Type B pancreatic cell (in vitro differentiated cells): ENCODE data around the gene TMIGD3. TPM values are rescaled to one million over a fixed set of nuclear protein-coding genes. Genes with fewer than 3 reads are reported as not detected.

Source experiments
- DNase-seq: peaks from one replicate; pipeline ENCODE4 v3.0.0; 2021; ENCODE audit warnings: mixed read lengths; ENCODE audit not compliant: unreplicated experiment; ENCODE audit errors: extremely low spot score
- H3K27ac Mint-ChIP-seq: 2 replicates; pipeline ENCODE4 v1.8.0; 2021; ENCODE audit warnings: mild to moderate bottlenecking, mixed read lengths
- H3K27me3 Mint-ChIP-seq: 2 replicates; pipeline ENCODE4 v1.8.0; 2021; ENCODE audit warnings: mixed read lengths
- H3K36me3 Mint-ChIP-seq: 2 replicates; pipeline ENCODE4 v1.8.0; 2021; ENCODE audit warnings: mixed read lengths
- H3K4me1 Mint-ChIP-seq: one replicate; pipeline ENCODE4 v1.8.0; 2021; ENCODE audit warnings: mixed read lengths; ENCODE audit not compliant: unreplicated experiment
- H3K4me3 Mint-ChIP-seq: 2 replicates; pipeline ENCODE4 v1.8.0; 2021; ENCODE audit warnings: mild to moderate bottlenecking, mixed read lengths
- H3K9me3 Mint-ChIP-seq: 2 replicates; pipeline ENCODE4 v1.8.0; 2021; ENCODE audit warnings: mixed read lengths
- total RNA-seq: library from RNA; stranded (reverse); gene quantifications from 2 replicates; pipeline ENCODE4 v1.2.1, GENCODE V29; 2021; ENCODE audit warnings: low replicate concordance
- TF ChIP-seq, protein P1 (sequence below): fragments of 200-600 bp; sonication (generic); conservative IDR thresholded peaks from 2 replicates; pipeline ENCODE4 v1.5.0; 2021; ENCODE audit warnings: antibody characterized with exemption, mild to moderate bottlenecking

The TMIGD3 gene
- total RNA-seq, 1 donor from 2014 or later = not detected

DNA sequence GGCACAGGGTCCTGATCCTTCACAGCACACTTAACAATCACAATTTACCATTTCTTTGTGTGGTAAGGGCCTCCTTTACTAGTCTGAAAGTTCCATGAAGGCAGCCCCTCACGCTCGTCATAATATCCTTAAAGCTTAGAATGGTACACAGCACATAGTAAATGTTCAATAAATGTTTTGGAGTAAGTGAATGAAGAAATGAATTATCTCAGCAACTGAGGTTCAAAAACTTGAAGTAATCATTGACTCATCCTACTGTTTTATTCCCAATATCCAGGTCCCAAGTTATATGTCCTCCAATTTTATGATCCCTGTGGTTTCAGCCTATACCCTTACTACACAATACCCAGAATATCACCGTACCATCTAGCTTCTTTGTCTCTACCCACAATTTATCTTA, 31.9 kb downstream of the TMIGD3 start:
- Mint-ChIP-seq H3K9me3 (no peaks in the 10 kb centered on the region), H3K4me1 (no peaks in the 10 kb centered on the region), H3K36me3 (peaks cover 5% of the 10 kb centered on the region), H3K27ac (no peak overlapping the region), H3K4me3 (no peak overlapping the region), H3K27me3 (no peaks in the 10 kb centered on the region)
- no peak for DNase-seq
- TF ChIP-seq, protein P1, sequence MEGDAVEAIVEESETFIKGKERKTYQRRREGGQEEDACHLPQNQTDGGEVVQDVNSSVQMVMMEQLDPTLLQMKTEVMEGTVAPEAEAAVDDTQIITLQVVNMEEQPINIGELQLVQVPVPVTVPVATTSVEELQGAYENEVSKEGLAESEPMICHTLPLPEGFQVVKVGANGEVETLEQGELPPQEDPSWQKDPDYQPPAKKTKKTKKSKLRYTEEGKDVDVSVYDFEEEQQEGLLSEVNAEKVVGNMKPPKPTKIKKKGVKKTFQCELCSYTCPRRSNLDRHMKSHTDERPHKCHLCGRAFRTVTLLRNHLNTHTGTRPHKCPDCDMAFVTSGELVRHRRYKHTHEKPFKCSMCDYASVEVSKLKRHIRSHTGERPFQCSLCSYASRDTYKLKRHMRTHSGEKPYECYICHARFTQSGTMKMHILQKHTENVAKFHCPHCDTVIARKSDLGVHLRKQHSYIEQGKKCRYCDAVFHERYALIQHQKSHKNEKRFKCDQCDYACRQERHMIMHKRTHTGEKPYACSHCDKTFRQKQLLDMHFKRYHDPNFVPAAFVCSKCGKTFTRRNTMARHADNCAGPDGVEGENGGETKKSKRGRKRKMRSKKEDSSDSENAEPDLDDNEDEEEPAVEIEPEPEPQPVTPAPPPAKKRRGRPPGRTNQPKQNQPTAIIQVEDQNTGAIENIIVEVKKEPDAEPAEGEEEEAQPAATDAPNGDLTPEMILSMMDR = no peak

DNA sequence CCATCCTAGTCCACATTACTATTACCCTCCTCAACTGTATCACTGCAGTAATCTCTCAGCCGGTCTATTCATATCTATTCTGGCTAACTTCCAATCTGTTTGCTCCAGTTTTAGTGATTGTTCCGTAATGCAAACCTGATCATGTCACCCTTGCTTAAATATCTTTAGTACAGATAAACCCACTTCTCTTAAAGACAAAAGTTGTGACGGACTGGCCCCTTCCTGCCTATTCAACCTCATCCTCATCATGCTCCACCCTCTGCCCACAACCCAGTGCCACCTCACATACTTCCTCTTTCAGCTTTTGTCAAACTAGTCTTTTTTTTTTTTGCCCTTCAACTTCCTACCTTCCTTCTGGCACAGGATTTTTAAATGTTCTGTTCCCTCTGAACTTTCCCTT, 32.4 kb downstream of the TMIGD3 start:
- Mint-ChIP-seq H3K27ac (no peak overlapping the region), H3K4me3 (no peak overlapping the region), H3K36me3 (peaks cover 5% of the 10 kb centered on the region), H3K27me3 (no peaks in the 10 kb centered on the region), H3K4me1 (no peaks in the 10 kb centered on the region), H3K9me3 (no peaks in the 10 kb centered on the region)
- TF ChIP-seq, protein P1 = no peak
- no peak for DNase-seq

DNA sequence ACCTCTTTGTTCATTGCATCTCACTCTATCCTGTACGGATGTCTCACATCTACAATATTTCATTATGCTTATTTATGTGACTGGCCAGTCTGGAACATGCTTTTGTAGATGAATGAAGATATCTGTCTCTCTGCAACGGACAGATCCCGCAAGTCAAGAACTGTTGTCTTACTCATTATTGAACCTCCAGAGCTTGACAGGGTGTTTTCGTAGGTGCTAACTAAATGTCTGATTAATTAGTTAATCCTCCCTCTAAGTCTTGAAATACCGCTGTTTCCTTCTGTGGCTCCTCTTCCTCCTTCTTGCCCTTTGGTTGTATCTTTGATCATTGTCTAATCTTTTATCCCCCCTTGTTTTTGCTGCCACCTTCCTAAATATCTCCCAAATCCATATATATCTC, 32.8 kb downstream of the TMIGD3 start:
- no peak for DNase-seq
- H3K4me3 Mint-ChIP-seq = no peak overlapping the region
- no peaks in the 10 kb centered on the region for H3K9me3 Mint-ChIP-seq
- H3K27ac Mint-ChIP-seq = no peak overlapping the region
- H3K27me3 Mint-ChIP-seq = no peaks in the 10 kb centered on the region
- H3K4me1 Mint-ChIP-seq = no peaks in the 10 kb centered on the region
- TF ChIP-seq, protein P1 = no peak
- H3K36me3 Mint-ChIP-seq = peaks cover 5% of the 10 kb centered on the region

DNA sequence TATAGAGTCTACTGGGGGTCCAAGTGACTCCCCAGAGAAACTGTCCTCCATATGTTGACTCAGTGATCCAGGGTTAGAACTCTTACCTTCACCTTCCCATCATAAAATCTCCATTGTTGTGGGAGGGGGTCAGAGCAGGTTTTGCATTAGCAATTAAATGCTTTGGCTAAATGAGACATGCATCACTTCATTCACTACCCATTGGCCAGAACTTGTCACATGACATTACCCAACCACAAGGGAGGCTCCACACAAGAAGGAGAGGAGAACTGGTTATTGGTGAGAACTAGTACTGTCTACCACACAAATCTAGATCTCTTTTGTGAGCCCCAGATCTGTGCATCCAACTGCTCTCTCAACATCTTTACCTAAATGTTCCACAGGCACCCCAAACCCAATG, 33.9 kb downstream of the TMIGD3 start:
- TF ChIP-seq, protein P1 = no peak
- no peak for DNase-seq
- Mint-ChIP-seq H3K4me3 (no peak overlapping the region), H3K9me3 (no peaks in the 10 kb centered on the region), H3K4me1 (no peaks in the 10 kb centered on the region), H3K27ac (no peak overlapping the region), H3K27me3 (no peaks in the 10 kb centered on the region), H3K36me3 (peaks cover 5% of the 10 kb centered on the region)

DNA sequence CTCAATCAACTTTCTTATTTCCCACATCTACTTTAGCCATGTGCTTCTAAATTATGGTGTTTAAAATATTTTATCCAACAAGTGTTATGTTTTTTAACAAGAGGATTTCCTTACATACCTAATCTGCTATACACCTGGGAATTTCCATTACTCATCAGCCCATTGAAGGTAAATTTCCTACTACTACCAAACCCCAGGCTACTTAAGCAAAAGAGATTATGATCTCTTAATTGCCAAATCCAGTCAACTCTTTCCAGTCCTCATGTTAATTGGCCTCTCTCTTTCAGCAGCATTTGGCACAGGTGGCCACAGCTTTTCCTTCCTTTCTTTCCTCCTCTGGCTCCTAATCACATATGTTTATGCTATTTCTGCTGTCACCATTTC, 34.7 kb downstream of the TMIGD3 start:
- TF ChIP-seq, protein P1 = no peak
- Mint-ChIP-seq H3K4me3 (no peak overlapping the region), H3K36me3 (peaks cover 5% of the 10 kb centered on the region), H3K27ac (no peak overlapping the region), H3K27me3 (no peaks in the 10 kb centered on the region), H3K9me3 (no peaks in the 10 kb centered on the region), H3K4me1 (no peaks in the 10 kb centered on the region)
- no peak for DNase-seq
